ENCODE data around the gene GRID1.
"Not testable (repeated sequence)": the region's sequence is repeated elsewhere in the genome, so short reads cannot be mapped to it uniquely, and the experiment has no call there.

Gene GRID1

GRCh38 chr10:85851934-85852333 lies 514.7 kb downstream of the GRID1 start:
- no peak for ATAC-seq

- no peak for ATAC-seq
Observed at GRCh38 chr10:85851325-85851724, 515.3 kb downstream of the GRID1 start.

DNA sequence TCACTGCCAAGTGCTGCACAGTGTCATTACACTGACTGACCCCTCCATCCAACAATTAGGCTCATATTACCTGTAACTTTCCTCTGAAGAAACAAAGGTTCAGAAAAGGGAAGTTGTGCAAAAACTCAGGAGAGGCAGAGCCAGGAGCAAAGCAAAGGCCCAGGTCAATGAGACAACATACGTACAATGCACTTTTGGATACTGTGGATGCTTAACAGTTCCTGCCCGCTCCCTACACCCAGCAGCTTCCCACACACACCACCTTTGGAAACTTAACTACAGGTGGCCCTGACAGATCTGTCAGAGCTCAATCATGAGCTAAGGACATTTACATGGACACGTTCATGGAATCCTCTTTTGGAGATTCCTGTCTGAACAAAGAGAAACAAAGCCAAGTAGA lies 515.9 kb downstream of the GRID1 start:
- no peak for ATAC-seq

GRCh38 chr10:85849315-85849714 lies 517.3 kb downstream of the GRID1 start:
- no peak for ATAC-seq

DNA sequence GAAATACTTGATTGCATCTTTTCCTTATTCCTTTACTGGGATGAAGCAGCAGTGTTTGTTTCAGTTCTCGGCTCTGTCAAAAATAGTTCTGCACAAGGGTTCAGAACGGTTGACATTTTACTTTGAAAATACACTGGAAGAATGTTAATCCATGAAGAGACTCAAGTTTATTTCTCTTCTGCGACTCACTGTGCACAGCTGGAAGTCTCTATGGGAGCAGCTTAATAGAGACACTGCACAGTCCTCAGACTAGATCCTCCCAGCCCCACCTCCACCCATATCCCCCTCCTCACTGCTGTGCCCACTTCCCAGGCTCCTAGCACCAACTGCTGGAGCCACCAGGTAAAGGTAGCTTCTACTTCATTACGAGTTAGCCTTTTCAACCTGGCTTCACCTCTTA lies 517.8 kb downstream of the GRID1 start:
- no peak for ATAC-seq

- ATAC-seq = no peak
Observed at GRCh38 chr10:85847085-85847484, 519.5 kb downstream of the GRID1 start.

DNA sequence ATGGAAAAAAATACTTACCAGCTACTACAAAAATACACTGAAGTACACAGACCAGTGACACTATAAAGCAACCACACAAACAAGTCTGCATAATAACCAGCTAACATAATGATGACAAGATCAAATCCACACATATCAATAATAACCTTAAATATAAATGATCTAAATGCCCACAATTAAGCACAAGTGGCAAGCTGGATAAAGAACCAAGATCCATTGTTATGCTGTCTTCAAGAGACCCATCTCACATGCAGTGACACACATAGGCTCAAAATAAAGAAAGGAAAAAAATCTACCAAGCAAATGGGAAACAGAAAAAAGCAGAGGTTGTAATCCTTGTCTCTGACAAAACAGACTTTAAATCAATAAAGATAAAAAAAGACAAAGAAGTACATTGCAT lies 527.9 kb downstream of the GRID1 start:
- ATAC-seq = not testable (repeated sequence)

GRCh38 chr10:85832988-85833387 lies 533.6 kb downstream of the GRID1 start:
- no peak for ATAC-seq

DNA sequence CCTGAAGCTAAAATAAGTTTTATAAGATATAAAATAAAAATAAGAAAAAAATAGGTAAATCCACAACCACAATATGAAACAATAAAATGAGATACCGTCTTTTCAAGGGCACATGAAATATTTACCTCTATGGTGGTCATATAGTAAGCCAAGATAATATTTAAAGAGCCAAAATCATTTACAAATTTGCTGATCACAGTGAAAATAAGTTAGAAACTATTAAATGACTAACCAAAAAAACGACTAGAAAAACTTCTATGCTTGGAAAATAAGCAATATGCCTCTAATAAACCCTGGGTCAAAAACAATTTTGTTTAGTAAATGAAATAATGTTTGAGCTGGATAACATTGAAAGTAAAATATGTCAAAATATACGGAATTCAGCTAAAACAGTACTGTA lies 535.2 kb downstream of the GRID1 start:
- no peak for ATAC-seq

DNA sequence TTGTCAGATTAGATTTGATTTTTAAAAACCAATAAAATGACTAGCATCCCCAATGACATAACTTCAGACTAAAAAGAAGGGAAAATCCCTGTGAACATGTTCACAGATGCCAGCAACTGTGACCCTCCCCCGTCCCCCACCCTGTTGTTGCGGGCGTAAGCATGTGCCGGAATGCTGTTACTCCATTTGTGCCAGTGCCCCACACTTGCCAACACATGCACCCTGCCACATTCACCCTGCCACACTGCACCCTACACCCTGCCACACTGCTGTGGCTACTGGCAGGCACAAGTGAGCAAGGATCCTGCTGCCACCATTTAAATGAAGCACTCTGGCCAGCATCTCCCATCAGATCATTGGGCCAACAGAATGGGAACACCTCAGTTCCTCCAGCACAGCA lies 540.2 kb downstream of the GRID1 start:
- ATAC-seq = no peak

DNA sequence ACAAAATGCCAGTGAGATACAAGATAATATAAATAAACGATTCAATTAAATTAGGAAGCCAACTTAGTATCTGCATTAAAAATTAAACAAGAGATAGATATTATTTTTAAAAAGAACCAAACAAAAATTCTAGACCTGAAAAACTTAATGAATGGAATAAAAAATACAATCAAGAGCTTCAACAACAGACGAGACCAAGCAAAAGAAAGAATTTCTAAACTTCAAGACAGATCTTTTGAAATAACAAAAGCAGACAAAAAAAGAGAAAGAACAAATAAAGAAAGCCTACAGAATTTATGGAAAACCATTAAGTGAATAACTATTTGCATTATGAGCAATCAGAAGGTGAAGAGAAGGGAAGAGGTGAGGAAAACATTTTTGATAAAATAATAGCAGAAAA lies 555.2 kb downstream of the GRID1 start:
- no peak for ATAC-seq

- ATAC-seq = no peak
Observed at GRCh38 chr10:85810674-85811073, 555.9 kb downstream of the GRID1 start.

DNA sequence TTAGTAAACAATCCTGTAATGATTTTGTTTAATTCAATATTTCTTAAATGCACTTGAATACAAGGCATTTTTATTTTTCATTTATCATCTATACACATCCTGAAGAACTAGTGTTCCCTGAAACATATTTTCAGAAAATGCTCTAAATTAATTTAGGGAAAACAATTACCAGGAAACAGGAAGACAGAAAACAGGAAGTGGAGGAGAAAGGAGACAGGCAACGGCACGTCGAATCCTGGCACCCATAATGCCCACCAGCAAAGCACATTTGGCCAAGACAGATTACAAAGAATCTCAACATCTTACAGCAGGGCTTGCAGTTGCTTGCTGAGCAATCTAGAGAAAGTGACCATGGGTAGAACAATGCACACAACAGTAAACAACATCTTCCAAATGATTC lies 571.1 kb downstream of the GRID1 start:
- no peak for ATAC-seq

DNA sequence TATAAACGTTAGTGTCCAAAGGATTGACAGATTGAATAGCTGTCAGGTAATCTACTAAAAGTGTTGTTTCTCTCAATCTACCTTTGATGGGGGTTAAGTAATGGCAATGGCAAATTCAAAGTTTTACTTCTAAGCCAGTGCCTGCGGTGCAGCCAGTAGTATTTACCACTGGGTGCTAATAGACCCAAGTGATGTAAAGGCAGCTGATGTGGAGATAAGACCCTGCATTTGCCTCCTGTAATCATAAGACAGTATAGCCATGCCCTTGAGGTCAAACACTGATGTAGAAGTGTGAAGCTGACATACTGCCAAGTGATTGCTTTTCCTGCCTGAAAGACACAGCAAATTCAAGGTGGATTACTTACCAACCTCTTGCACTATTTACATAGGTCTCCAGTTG lies 572.0 kb downstream of the GRID1 start:
- ATAC-seq = no peak

GRCh38 chr10:85792533-85792858 lies 574.1 kb downstream of the GRID1 start:
- ATAC-seq = no peak

DNA sequence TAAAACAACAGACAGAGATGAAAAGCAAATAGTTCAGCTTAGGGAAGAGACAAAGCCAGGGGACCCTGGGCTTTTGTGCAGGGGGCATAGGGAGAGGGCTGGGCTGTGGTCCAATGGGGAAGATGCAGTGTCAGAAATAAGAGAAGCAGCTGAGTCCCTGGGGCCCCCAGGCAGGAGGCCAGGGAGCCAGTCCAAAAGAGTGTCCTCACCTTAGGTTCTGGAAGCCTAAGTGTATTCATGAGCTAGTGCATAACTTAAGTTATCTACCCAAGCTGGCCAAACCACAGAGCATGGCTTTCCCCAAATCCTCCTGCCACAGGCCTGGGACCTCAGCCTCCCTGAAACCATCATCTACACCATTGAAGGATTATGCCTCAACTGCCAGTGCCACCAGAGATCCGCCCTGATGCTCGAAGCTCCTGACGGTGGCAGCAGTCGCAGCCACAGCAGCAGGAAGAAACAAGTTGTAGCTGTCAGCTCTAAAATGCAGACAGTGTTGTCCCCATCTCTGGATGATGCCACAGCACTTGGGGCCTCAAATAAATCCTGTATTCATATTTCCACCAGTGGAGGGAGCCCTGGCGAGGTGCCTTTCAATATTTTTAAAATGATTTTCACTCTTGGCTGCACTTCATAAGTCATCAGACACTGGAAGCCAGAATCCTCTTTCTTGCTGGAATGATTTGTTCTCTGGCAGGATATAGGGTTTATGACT lies 574.6 kb downstream of the GRID1 start:
- ATAC-seq = no peak

DNA sequence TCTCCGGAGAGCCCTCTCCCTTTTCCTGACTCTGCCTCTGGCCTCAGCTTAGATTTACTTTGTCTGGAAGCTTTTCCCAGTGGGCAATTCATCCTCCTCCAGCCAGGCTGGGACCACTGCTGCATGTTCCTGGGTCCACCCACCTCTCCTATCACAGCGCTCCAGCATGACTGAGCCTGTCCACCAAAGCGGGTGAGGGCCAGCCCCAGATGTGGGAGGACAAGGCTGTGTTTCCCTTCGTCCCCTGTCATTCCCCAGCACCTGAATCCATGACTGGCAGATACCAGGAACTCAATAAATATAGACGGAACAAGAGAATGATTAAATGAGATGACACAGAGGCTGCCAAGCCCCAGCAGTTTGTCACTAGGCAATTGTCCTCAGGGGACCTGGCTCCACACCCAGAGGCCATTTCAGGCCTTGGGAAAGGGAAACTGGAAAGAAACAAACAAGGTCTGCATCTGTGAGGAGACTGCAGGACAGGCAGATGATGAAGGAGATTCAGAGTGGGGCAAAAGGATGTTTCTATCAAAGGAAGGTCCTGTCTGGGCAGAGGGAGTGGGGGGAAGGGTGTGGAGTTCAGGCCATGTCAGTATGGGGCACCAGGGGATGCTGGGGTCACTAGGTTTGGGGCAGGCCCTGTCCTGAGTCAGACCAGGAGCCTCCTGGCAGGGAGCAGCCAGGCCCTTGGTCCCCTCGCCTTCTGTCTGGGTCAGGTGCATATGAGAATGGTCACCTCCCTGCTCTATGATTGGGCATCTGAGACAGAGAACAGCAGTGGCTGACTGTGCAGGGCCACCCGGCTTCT lies 576.4 kb downstream of the GRID1 start:
- no peak for ATAC-seq

DNA sequence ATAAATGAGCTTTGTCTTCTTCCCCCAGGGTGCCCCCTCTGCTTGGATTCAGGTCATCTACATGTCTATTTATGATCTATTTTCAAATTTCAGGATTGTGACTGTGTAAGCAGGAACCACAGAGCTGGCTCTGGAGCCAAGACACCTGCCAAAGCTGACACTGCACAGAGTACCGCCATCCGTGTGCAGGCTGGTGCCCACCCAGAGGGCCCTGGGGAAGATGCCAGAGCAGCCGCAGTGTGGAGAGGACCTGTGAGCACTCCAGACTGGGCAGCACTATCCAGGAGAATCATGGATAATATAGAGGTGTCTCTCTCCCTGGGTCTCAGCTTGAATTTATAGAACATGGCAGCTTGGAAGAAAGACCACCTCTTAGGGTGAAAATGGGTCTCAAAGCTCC lies 577.5 kb downstream of the GRID1 start:
- no peak for ATAC-seq

GRCh38 chr10:85788570-85788969 lies 578.0 kb downstream of the GRID1 start:
- ATAC-seq = no peak

- ATAC-seq = no peak
Observed at GRCh38 chr10:85787881-85788280, 578.7 kb downstream of the GRID1 start.

DNA sequence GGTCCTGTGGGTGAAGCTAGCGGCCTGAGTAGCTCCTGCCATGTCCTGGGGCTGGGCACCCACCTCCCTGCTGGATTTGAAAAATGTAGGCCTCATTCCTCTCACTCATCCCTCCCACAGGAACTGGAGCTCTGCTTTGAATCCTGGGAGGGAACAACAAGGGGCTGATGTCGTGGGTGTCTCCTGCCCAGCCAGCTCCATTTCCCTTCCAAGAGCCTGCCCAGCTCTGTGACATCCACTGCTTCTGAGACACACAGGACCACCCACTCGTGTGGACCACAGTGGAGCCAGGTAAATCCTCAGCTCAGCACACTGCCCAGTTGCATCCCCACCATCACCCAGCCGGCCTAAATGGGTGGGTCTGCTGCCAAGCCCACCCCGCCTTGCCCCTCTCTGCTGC lies 579.2 kb downstream of the GRID1 start:
- no peak for ATAC-seq

- ATAC-seq = no peak
Observed at GRCh38 chr10:85786401-85786899, 580.1 kb downstream of the GRID1 start.

DNA sequence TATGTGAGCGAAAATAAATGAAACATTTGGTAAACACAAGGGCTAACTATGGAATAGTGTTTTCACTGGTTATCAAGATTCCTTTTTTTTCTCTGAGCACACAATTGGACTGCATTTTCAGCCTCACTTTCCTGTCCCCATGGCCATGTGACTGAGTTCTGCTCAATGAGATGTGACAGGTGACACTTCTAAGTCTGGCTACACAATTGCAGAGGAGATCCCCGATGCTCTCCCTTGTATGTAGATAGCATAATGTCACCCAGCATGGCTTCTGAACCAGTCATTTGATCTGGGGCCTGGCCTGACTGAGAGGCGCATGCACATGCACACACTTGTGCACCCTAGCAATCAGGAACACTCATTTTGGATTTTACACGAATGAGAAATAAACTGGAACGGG lies 581.8 kb downstream of the GRID1 start:
- ATAC-seq = no peak

- ATAC-seq = no peak
Observed at GRCh38 chr10:85781404-85781803, 585.2 kb downstream of the GRID1 start.

Measured in activated CD4-positive, CD25-positive, alpha-beta regulatory T cell treated with anti-CD3 and anti-CD28 coated beads, Interleukin-2, amount 50 U/mL, for 24 hours (primary cell).